Sigmoid colon (tissue), 7 donors: ENCODE results near the gene AXL. TPM values are rescaled to one million over a fixed set of nuclear protein-coding genes. Genes with fewer than 3 reads are reported as not detected.

Source experiments
- DNase-seq: peaks from one replicate; pipeline ENCODE4 v3.0.0-alpha.2; 2019
- H3K27ac ChIP-seq, 4 donors: fragments of 200-600 bp; sonication (generic); one replicate each; pipeline ENCODE4 v1.5.1; 2016 to 2019; ENCODE audit warnings: mild to moderate bottlenecking in 1 of 4
- H3K27me3 ChIP-seq, 3 donors: fragments of 200-600 bp; sonication (generic); one replicate each; pipeline ENCODE4 v1.5.1; 2019; ENCODE audit warnings: mild to moderate bottlenecking in 1 of 3
- H3K36me3 ChIP-seq, 4 donors: fragments of 200-600 bp; sonication (generic); one replicate each; pipeline ENCODE4 v1.5.1; 2016 to 2019
- H3K4me1 ChIP-seq, 4 donors: fragments of 200-600 bp; sonication (generic); one replicate each; pipeline ENCODE4 v1.5.1; 2017 to 2019
- H3K4me3 ChIP-seq, 4 donors: fragments of 200-600 bp; sonication (generic); one replicate each; pipeline ENCODE4 v1.5.1; 2017 to 2019; ENCODE audit warnings: mild to moderate bottlenecking in 2 of 4, moderate library complexity in 1 of 4
- H3K9me3 ChIP-seq, 4 donors: fragments of 200-600 bp in 3 of 4; sonication (generic) in 3 of 4; one replicate each; pipeline versions ENCODE4 v1.5.1 to v1.6.1; 2013 to 2019
- CTCF ChIP-seq, 4 experiments: fragments of 450-650 bp in 3 of 4; fragments of 200-600 bp in 1 of 4; IDR thresholded peaks; one replicate each; pipeline ENCODE4 v1.5.1; 2016 to 2019; ENCODE audit warnings: antibody characterized with exemption in 4 of 4, mild to moderate bottlenecking in 3 of 4, moderate library complexity in 2 of 4
- EP300 ChIP-seq, 4 donors: sonication (generic); formaldehyde crosslinking; IDR thresholded peaks; one replicate each; pipeline ENCODE4 v1.6.1; 2017; ENCODE audit warnings: antibody characterized with exemption in 4 of 4
- POLR2A ChIP-seq, 2 donors: fragments of 450-650 bp; IDR thresholded peaks; one replicate each; pipeline ENCODE4 v1.6.1; 2016; ENCODE audit warnings: antibody characterized with exemption in 2 of 2, mild to moderate bottlenecking in 2 of 2, moderate library complexity in 2 of 2
- POLR2AphosphoS5 ChIP-seq, 4 donors: sonication (generic); formaldehyde crosslinking; IDR thresholded peaks; one replicate each; pipeline ENCODE4 v1.6.1; 2017; ENCODE audit warnings: antibody characterized with exemption in 4 of 4
- WGBS, 2 donors: extraction: QIAGEN DNeasy Blood & Tissue Kit; methylation state at CpG; one replicate each; pipeline ENCODE4 v1.1.7; 2013; 5-methylcytosine and 5-hydroxymethylcytosine counted together
- intact Hi-C: fragments of 100-400 bp; cut with DNase I; formaldehyde crosslinking; loops from one replicate; pipeline ENCODE4 v1.15.1; 2023
- polyA plus RNA-seq, 3 donors: library from polyadenylated mRNA; stranded (reverse); fragments of 200-250 nt; gene quantifications; one replicate each; pipeline ENCODE4 v1.2.3, GENCODE V29; 2013
- total RNA-seq, 4 donors: library from RNA; depleted of rRNA; stranded (reverse); fragments of >200 nt; gene quantifications; one replicate each; pipeline ENCODE4 v1.1.0, GENCODE V29; 2016
- donor health status: healthy with polysubstance abuse.
- donor health status: Bipolar disorder and iron deficiency.
- donor health status: healthy.

Gene AXL
- total and polyA plus RNA-seq, 7 donors, result 5.4 to 108 (median 85.9) TPM

GRCh38 chr19:41245843-41246242, 26.8 kb downstream of the AXL start:
- H3K4me1 ChIP-seq, result no peaks in the 10 kb centered on the region
- DNase-seq, result no peak
- H3K27ac ChIP-seq, result no peak overlapping the region
- intact Hi-C loops, result no loop called here
- H3K9me3 ChIP-seq, result no peaks in the 10 kb centered on the region
- 81 to 86% methylated on average over 3 of the region's 3 CpGs for WGBS, 2 donors
- H3K4me3 ChIP-seq, result no peak overlapping the region
- H3K36me3 ChIP-seq, result peaks cover 58 to 99% (median 72%) of the 10 kb centered on the region in 4 donors
- no peaks in the 10 kb centered on the region for H3K27me3 ChIP-seq
- TF ChIP-seq EP300 (IDR thresholded peaks at IDR 0.05) (no peak), CTCF (IDR thresholded peaks at IDR 0.05) (no peak), POLR2AphosphoS5 (IDR thresholded peaks at IDR 0.05) (no peak), POLR2A (IDR thresholded peaks at IDR 0.05) (no peak)

GRCh38 chr19:41248895-41249294, 29.9 kb downstream of the AXL start:
- no peaks in the 10 kb centered on the region for H3K27me3 ChIP-seq
- H3K4me1 ChIP-seq, result no peaks in the 10 kb centered on the region
- WGBS, 2 donors, result 92 to 95% methylated on average over 4 of the region's 4 CpGs
- peaks cover 60 to 100% (median 75%) of the 10 kb centered on the region in 4 donors for H3K36me3 ChIP-seq
- no peak for DNase-seq
- no peak overlapping the region for H3K4me3 ChIP-seq
- TF ChIP-seq CTCF (IDR thresholded peaks at IDR 0.05) (no peak), POLR2A (IDR thresholded peaks at IDR 0.05) (no peak), POLR2AphosphoS5 (IDR thresholded peaks at IDR 0.05) (no peak), EP300 (IDR thresholded peaks at IDR 0.05) (no peak)
- H3K27ac ChIP-seq, result no peak overlapping the region
- no peaks in the 10 kb centered on the region for H3K9me3 ChIP-seq
- intact Hi-C loops, result no loop called here

- Histone ChIP-seq H3K9me3 (no peaks in the 10 kb centered on the region), H3K27me3 (no peaks in the 10 kb centered on the region), H3K4me3 (no peak overlapping the region), H3K27ac (no peak overlapping the region), H3K36me3 (peaks cover 53 to 100% (median 69%) of the 10 kb centered on the region in 4 donors), H3K4me1 (no peaks in the 10 kb centered on the region)
- intact Hi-C loops, result no loop called here
- WGBS, 2 donors, result 87 to 88% methylated on average over 9 of the region's 9 CpGs
- TF ChIP-seq POLR2AphosphoS5 (IDR thresholded peaks at IDR 0.05), result no peak
- no peak for TF ChIP-seq POLR2A (IDR thresholded peaks at IDR 0.05)
- no peak for TF ChIP-seq EP300 (IDR thresholded peaks at IDR 0.05)
- TF ChIP-seq CTCF (IDR thresholded peaks at IDR 0.05), result no peak
- DNase-seq, result no peak
These were observed 30.8 kb downstream of the AXL start for GRCh38 chr19:41249707-41250423.

GRCh38 chr19:41253660-41254059, 34.6 kb downstream of the AXL start:
- WGBS, 2 donors, result 93 to 97% methylated on average over 6 of the region's 6 CpGs
- no peaks in the 10 kb centered on the region for H3K4me1 ChIP-seq
- H3K27ac ChIP-seq, result no peak overlapping the region
- no peak for TF ChIP-seq CTCF (IDR thresholded peaks at IDR 0.05)
- peaks cover 62 to 100% (median 73%) of the 10 kb centered on the region in 4 donors for H3K36me3 ChIP-seq
- no peaks in the 10 kb centered on the region for H3K9me3 ChIP-seq
- intact Hi-C loops, result no loop called here
- no peak for DNase-seq
- H3K27me3 ChIP-seq, result no peaks in the 10 kb centered on the region
- no peak overlapping the region for H3K4me3 ChIP-seq

- no peak for DNase-seq
- intact Hi-C loops, result no loop called here
These were observed 36.1 kb downstream of the AXL start for GRCh38 chr19:41255171-41255570.

More at GRCh38 chr19:41255171-41255570, 36.1 kb downstream of the AXL start:
- Histone ChIP-seq H3K27me3 (no peaks in the 10 kb centered on the region), H3K9me3 (no peaks in the 10 kb centered on the region), H3K4me3 (no peak overlapping the region), H3K4me1 (no peaks in the 10 kb centered on the region), H3K27ac (no peak overlapping the region), H3K36me3 (peaks cover 55 to 99% (median 71%) of the 10 kb centered on the region in 4 donors)
- no peak for TF ChIP-seq POLR2A (IDR thresholded peaks at IDR 0.05)
- TF ChIP-seq POLR2AphosphoS5 (IDR thresholded peaks at IDR 0.05), result no peak
- TF ChIP-seq CTCF (IDR thresholded peaks at IDR 0.05), result no peak
- no peak for TF ChIP-seq EP300 (IDR thresholded peaks at IDR 0.05)
